Measurements from ENCODE around the gene TSPAN13.
A peak's percentile ranks its signal among the peaks of the same experiment; 100 is the strongest.

Gene TSPAN13

GRCh38 chr7:16753102-16753931, at the start of gene TSPAN13:
Gene TSPAN13 (plus strand): TSS chr7:16753755. CDS start chr7:16753968, 213 bp downstream.
- Histone ChIP-seq H3K4me1 (ENCODE audit: insufficient read depth, low read length) (peaks cover 17% of the 10 kb centered on the region), H3K36me3 (ENCODE audit: insufficient read depth, low read length) (no peaks in the 10 kb centered on the region), H3K4me3 (ENCODE audit: low read length) (peak within 1 kb of the TSS; percentile 80), H2AFZ (ENCODE audit: low read depth, low read length) (peak within 1 kb of the TSS; percentile 65), H3K9me3 (ENCODE audit: low read length) (no peaks in the 10 kb centered on the region), H3K27me3 (ENCODE audit: insufficient read depth, low read length) (no peaks in the 10 kb centered on the region)

- H3K36me3 ChIP-seq (ENCODE audit: insufficient read depth, low read length), result peaks cover 27% of the 10 kb centered on the region
- H3K4me1 ChIP-seq (ENCODE audit: insufficient read depth, low read length), result no peaks in the 10 kb centered on the region
- H3K27me3 ChIP-seq (ENCODE audit: insufficient read depth, low read length), result no peaks in the 10 kb centered on the region
- no peak overlapping the region for H3K4me3 ChIP-seq (ENCODE audit: low read length)
- no peaks in the 10 kb centered on the region for H3K9me3 ChIP-seq (ENCODE audit: low read length)
- H2AFZ ChIP-seq (ENCODE audit: low read depth, low read length), result no peak overlapping the region
These were observed 45.0 kb upstream of the TSPAN13 start for GRCh38 chr7:16708511-16708910.

- Histone ChIP-seq H3K4me1 (ENCODE audit: insufficient read depth, low read length) (no peaks in the 10 kb centered on the region), H2AFZ (ENCODE audit: low read depth, low read length) (no peak overlapping the region), H3K4me3 (ENCODE audit: low read length) (no peak overlapping the region), H3K36me3 (ENCODE audit: insufficient read depth, low read length) (peaks cover 27% of the 10 kb centered on the region), H3K9me3 (ENCODE audit: low read length) (no peaks in the 10 kb centered on the region), H3K27me3 (ENCODE audit: insufficient read depth, low read length) (no peaks in the 10 kb centered on the region)
These were observed 44.6 kb upstream of the TSPAN13 start for GRCh38 chr7:16708980-16709379.

- H3K36me3 ChIP-seq (ENCODE audit: insufficient read depth, low read length), result peaks cover 13% of the 10 kb centered on the region
- no peak overlapping the region for H2AFZ ChIP-seq (ENCODE audit: low read depth, low read length)
- no peak overlapping the region for H3K4me3 ChIP-seq (ENCODE audit: low read length)
- no peaks in the 10 kb centered on the region for H3K4me1 ChIP-seq (ENCODE audit: insufficient read depth, low read length)
- H3K27me3 ChIP-seq (ENCODE audit: insufficient read depth, low read length), result no peaks in the 10 kb centered on the region
- no peaks in the 10 kb centered on the region for H3K9me3 ChIP-seq (ENCODE audit: low read length)
These were observed 42.9 kb upstream of the TSPAN13 start for GRCh38 chr7:16710651-16711050.

DNA sequence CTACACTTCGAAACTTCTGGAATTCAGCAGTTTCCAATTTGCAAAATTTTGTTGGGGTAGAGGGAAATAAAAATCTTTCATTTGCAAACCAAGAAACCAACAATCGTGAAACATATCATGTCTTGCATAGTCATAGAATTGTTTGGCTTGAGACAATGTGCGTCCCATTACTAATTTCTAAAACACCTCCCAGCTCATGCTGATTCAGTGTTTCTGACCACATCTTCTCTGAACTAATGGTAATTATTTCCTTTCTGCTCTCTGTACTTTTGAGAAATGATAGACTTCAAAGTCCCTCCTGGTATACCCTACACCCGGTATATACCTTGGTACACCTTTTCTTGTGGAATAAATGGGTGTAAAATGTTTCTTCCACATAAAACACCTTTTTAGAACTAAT, 41.8 kb upstream of the TSPAN13 start:
- Histone ChIP-seq H3K4me3 (ENCODE audit: low read length) (no peak overlapping the region), H3K9me3 (ENCODE audit: low read length) (no peaks in the 10 kb centered on the region), H3K4me1 (ENCODE audit: insufficient read depth, low read length) (no peaks in the 10 kb centered on the region), H2AFZ (ENCODE audit: low read depth, low read length) (no peak overlapping the region), H3K27me3 (ENCODE audit: insufficient read depth, low read length) (no peaks in the 10 kb centered on the region), H3K36me3 (ENCODE audit: insufficient read depth, low read length) (peaks cover 5% of the 10 kb centered on the region)

DNA sequence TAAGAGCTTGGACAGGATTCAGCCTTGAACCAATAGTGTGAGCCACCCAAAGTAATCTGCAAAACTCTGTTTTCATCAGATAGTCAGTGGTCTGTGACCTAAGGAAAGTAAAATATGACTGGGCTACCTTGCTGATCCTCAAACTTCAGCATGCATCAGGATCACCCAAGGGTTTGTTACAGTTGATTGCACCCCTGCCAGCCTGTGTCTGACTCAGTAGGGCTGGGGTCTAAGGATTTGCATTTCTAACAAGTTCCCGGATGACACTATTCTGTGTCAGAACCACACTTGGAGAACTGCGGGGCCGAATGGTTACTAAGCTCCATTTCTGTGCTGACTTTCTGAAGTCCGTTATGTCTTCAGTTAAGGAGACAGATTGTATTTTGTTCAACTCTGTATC, 40.6 kb upstream of the TSPAN13 start:
- Histone ChIP-seq H3K4me1 (ENCODE audit: insufficient read depth, low read length) (no peaks in the 10 kb centered on the region), H3K9me3 (ENCODE audit: low read length) (no peaks in the 10 kb centered on the region), H3K27me3 (ENCODE audit: insufficient read depth, low read length) (no peaks in the 10 kb centered on the region), H3K4me3 (ENCODE audit: low read length) (no peak overlapping the region), H3K36me3 (ENCODE audit: insufficient read depth, low read length) (peaks cover 2% of the 10 kb centered on the region), H2AFZ (ENCODE audit: low read depth, low read length) (no peak overlapping the region)

DNA sequence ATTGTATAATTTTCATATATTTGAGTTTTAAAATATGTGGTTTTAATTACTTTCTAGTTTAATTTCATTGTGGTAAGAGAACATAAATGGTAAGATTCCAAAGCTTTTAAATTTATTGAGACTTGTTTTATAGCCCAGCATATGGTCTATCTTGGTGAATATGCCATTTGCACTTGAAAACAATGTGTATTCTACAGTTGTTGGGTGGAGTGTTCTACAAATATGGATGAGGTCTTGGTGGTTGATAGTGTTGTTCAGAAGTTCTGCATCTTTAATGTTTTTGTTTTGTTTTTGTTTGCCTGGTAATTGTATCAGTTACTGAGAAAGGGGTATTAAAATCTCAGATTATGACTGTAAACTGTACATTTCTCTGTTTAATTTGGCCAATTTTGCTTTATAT, 37.6 kb upstream of the TSPAN13 start:
- no peak overlapping the region for H3K4me3 ChIP-seq (ENCODE audit: low read length)
- no peak overlapping the region for H2AFZ ChIP-seq (ENCODE audit: low read depth, low read length)
- no peaks in the 10 kb centered on the region for H3K4me1 ChIP-seq (ENCODE audit: insufficient read depth, low read length)
- H3K9me3 ChIP-seq (ENCODE audit: low read length), result no peaks in the 10 kb centered on the region
- H3K36me3 ChIP-seq (ENCODE audit: insufficient read depth, low read length), result no peaks in the 10 kb centered on the region
- no peaks in the 10 kb centered on the region for H3K27me3 ChIP-seq (ENCODE audit: insufficient read depth, low read length)

DNA sequence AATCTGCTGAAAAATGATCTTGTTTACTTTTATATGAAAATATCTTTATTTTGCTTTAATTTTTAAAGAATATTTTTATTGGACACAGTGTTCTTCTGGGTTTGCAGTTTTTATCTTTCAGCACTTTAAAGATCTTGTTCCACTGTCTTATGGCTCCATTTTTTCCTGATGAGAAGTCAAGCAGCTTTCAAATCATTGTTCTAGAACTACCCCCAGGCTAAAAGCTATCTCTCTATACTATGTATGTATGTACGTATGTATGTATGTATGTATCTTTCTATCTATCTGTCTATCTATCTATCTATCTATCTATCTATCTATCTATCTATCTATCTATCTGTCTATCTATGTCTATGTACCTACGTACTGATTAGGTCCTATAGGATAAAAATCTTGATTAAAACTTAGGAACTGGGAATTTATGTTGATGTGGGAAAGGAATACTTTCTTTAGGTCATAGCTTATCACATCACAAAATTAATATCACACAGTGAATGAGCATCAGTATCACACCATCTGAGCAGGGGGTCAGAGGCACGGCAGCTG, 35.4 kb upstream of the TSPAN13 start:
- no peaks in the 10 kb centered on the region for H3K9me3 ChIP-seq (ENCODE audit: low read length)
- H2AFZ ChIP-seq (ENCODE audit: low read depth, low read length), result no peak overlapping the region
- H3K27me3 ChIP-seq (ENCODE audit: insufficient read depth, low read length), result no peaks in the 10 kb centered on the region
- H3K4me1 ChIP-seq (ENCODE audit: insufficient read depth, low read length), result no peaks in the 10 kb centered on the region
- H3K4me3 ChIP-seq (ENCODE audit: low read length), result no peak overlapping the region
- H3K36me3 ChIP-seq (ENCODE audit: insufficient read depth, low read length), result no peaks in the 10 kb centered on the region

DNA sequence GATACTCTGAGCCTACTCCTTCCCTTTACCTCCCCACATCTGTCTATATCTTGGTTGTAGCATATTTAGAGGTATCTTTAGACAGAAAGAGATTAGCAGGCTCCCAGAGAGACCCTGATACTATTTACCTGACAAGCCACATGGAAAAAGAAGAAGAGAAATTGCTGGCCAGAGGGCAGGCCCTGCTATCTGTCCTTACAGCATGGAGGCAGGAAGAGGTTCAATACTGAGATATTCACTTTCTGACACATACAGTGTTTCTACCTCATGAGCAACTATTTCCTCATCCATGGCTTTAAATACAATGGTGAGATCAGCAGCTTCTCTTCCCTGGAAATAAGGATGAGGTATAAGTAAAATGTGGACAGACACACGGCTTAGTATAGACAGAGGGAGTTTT, 33.9 kb upstream of the TSPAN13 start:
- H3K4me1 ChIP-seq (ENCODE audit: insufficient read depth, low read length), result no peaks in the 10 kb centered on the region
- H2AFZ ChIP-seq (ENCODE audit: low read depth, low read length), result no peak overlapping the region
- no peaks in the 10 kb centered on the region for H3K36me3 ChIP-seq (ENCODE audit: insufficient read depth, low read length)
- H3K27me3 ChIP-seq (ENCODE audit: insufficient read depth, low read length), result no peaks in the 10 kb centered on the region
- no peak overlapping the region for H3K4me3 ChIP-seq (ENCODE audit: low read length)
- no peaks in the 10 kb centered on the region for H3K9me3 ChIP-seq (ENCODE audit: low read length)

DNA sequence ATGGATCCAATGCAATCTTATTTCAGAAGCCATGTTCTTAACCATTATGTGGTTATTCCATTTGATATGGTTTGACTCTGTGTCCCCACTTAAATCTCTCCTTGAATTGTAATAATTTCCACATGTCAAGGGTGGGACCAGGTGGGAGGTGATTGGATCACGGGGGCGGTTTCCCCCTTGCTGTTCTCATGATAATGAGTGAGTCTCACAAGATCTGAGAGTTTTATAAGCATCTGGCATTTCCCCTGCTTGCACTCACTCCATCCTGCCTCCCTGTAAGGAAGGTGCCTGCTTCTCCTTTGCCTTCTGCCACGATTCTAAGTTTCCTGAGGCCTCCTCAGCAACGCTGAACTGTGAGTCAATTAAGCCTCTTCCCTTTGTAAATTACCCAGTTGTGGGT, 32.0 kb upstream of the TSPAN13 start:
- Histone ChIP-seq H3K36me3 (ENCODE audit: insufficient read depth, low read length) (no peaks in the 10 kb centered on the region), H3K9me3 (ENCODE audit: low read length) (no peaks in the 10 kb centered on the region), H3K4me3 (ENCODE audit: low read length) (no peak overlapping the region), H3K4me1 (ENCODE audit: insufficient read depth, low read length) (no peaks in the 10 kb centered on the region), H3K27me3 (ENCODE audit: insufficient read depth, low read length) (no peaks in the 10 kb centered on the region), H2AFZ (ENCODE audit: low read depth, low read length) (no peak overlapping the region)

DNA sequence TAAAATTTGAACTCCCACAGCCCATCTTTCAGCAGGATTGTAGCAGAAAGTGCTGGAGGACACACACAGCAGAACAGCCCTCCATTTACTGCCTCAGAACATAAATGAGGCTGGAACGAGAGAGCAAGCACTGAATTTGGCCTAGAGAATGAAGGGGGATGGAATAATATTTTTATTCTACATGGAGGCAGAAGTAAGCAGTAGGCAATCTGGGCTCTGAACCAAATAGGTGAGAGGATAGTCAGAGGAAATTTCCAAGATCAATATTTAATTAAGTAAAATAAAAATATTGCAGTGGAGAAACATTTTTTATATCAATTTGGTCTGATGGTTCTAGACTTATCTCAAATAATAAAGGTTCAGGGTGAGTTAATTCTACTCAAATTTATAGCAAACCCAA, 29.2 kb upstream of the TSPAN13 start:
- H3K36me3 ChIP-seq (ENCODE audit: insufficient read depth, low read length), result no peaks in the 10 kb centered on the region
- H3K4me1 ChIP-seq (ENCODE audit: insufficient read depth, low read length), result no peaks in the 10 kb centered on the region
- no peaks in the 10 kb centered on the region for H3K9me3 ChIP-seq (ENCODE audit: low read length)
- no peak overlapping the region for H2AFZ ChIP-seq (ENCODE audit: low read depth, low read length)
- H3K4me3 ChIP-seq (ENCODE audit: low read length), result no peak overlapping the region
- H3K27me3 ChIP-seq (ENCODE audit: insufficient read depth, low read length), result no peaks in the 10 kb centered on the region

DNA sequence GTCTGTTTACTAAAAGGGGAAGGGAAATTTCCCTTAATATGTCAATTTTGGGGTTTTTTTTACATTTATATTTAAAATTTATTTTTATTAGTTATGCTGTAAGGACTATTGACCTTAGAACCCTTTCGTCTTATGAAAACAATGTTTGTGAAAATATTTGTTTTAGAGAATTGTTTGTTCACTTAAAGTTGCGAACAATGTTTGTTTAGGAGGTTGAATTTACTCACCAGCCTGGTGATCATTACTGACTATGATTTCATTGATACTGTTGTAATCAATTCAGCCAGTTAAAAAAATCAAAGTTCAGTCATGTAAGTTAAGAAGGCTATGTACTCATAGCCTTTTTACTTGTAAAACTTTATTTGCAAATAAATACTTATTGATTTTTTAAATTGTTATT, 27.4 kb upstream of the TSPAN13 start:
- Histone ChIP-seq H3K9me3 (ENCODE audit: low read length) (no peaks in the 10 kb centered on the region), H3K4me3 (ENCODE audit: low read length) (no peak overlapping the region), H3K36me3 (ENCODE audit: insufficient read depth, low read length) (no peaks in the 10 kb centered on the region), H2AFZ (ENCODE audit: low read depth, low read length) (no peak overlapping the region), H3K27me3 (ENCODE audit: insufficient read depth, low read length) (no peaks in the 10 kb centered on the region), H3K4me1 (ENCODE audit: insufficient read depth, low read length) (no peaks in the 10 kb centered on the region)

GRCh38 chr7:16727736-16728135, 25.8 kb upstream of the TSPAN13 start:
- no peaks in the 10 kb centered on the region for H3K27me3 ChIP-seq (ENCODE audit: insufficient read depth, low read length)
- H3K9me3 ChIP-seq (ENCODE audit: low read length), result no peaks in the 10 kb centered on the region
- H3K4me3 ChIP-seq (ENCODE audit: low read length), result no peak overlapping the region
- H3K4me1 ChIP-seq (ENCODE audit: insufficient read depth, low read length), result no peaks in the 10 kb centered on the region
- H3K36me3 ChIP-seq (ENCODE audit: insufficient read depth, low read length), result no peaks in the 10 kb centered on the region
- H2AFZ ChIP-seq (ENCODE audit: low read depth, low read length), result no peak overlapping the region

DNA sequence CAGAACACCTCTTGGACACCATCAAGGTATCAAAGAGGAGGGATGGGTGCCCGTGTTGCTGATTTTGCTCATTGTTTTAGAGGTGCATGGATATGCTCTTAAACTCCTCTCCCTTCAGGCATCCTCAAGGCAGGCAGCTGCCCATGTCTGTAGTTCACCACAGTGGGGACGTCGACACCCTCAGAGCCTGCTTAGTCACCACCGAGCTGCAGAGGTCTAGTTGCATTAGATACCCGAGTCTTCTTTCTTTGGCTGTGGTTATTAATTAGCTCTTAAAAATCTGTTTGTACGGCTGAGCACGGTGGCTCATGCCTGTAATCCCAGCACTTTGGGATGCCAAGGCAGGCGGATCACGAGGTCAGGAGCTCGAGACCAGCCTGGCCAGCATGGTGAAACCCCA, 24.7 kb upstream of the TSPAN13 start:
- Histone ChIP-seq H3K36me3 (ENCODE audit: insufficient read depth, low read length) (no peaks in the 10 kb centered on the region), H3K9me3 (ENCODE audit: low read length) (no peaks in the 10 kb centered on the region), H3K4me1 (ENCODE audit: insufficient read depth, low read length) (no peaks in the 10 kb centered on the region)

More for the DNA sequence above, 24.7 kb upstream of the TSPAN13 start:
- no peak overlapping the region for H3K4me3 ChIP-seq (ENCODE audit: low read length)
- H3K27me3 ChIP-seq (ENCODE audit: insufficient read depth, low read length), result no peaks in the 10 kb centered on the region
- no peak overlapping the region for H2AFZ ChIP-seq (ENCODE audit: low read depth, low read length)

Data from neuron (in vitro differentiated cells).